ENCODE measurements around the gene SLC9A8. TPM values are rescaled to one million over a fixed set of nuclear protein-coding genes. Genes with fewer than 3 reads are reported as not detected.

SLC9A8 gene
- total RNA-seq, 1 donor from 2014 or later: 65.7 TPM

- Mint-ChIP-seq H3K27me3 (no peaks in the 10 kb centered on the region), H3K36me3 (ENCODE audit: low read depth) (peaks cover 74% of the 10 kb centered on the region), H3K4me3 (no peak overlapping the region), H3K4me1 (peaks cover 41% of the 10 kb centered on the region), H3K9me3 (no peaks in the 10 kb centered on the region), H3K27ac (peak overlapping the region; percentile 43)
- no peak for TF ChIP-seq CTCF (IDR thresholded peaks at IDR 0.05)
- intact Hi-C loops (cut with micrococcal nuclease): no loop called here
- ATAC-seq (ENCODE audit: low read depth): no peak
- CTCF ChIA-PET: interaction anchor here (1.2 to 3.1 kb wide), 4 partner anchors 12 to 216 kb away, joined by 3 to 20 read pairs (median 4); no protein-coding TSS in a partner anchor
- DNase-seq: no peak
- POLR2A ChIA-PET: interaction anchor here (0.6 to 1.2 kb wide), 2 partner anchors 25 to 111 kb away, joined by 3 to 9 read pairs; no protein-coding TSS in a partner anchor
Observed at GRCh38 chr20:49825521-49826033, 12.9 kb downstream of the SLC9A8 start.

GRCh38 chr20:49831022-49831769, 18.6 kb downstream of the SLC9A8 start:
- peaks cover 67% of the 10 kb centered on the region for H3K36me3 Mint-ChIP-seq (ENCODE audit: low read depth)
- ChIA-PET CTCF (interaction anchor here (3.0 kb wide), 1 partner anchor 15 kb away, joined by 10 read pairs; no protein-coding TSS in a partner anchor), POLR2A (interaction anchor here (0.7 kb wide), 1 partner anchor 975 kb away, joined by 3 read pairs; no protein-coding TSS in a partner anchor)
- DNase-seq (no peak), ATAC-seq (ENCODE audit: low read depth) (no peak)
- TF ChIP-seq CTCF (IDR thresholded peaks at IDR 0.05): no peak
- no peak overlapping the region for H3K27ac Mint-ChIP-seq
- H3K4me1 Mint-ChIP-seq: peaks cover 26% of the 10 kb centered on the region
- H3K9me3 Mint-ChIP-seq: no peaks in the 10 kb centered on the region
- intact Hi-C loops (cut with micrococcal nuclease): no loop called here
- no peaks in the 10 kb centered on the region for H3K27me3 Mint-ChIP-seq
- H3K4me3 Mint-ChIP-seq: no peak overlapping the region

GRCh38 chr20:49831770-49832631, 19.4 kb downstream of the SLC9A8 start:
- H3K36me3 Mint-ChIP-seq (ENCODE audit: low read depth): peaks cover 69% of the 10 kb centered on the region
- H3K9me3 Mint-ChIP-seq: no peaks in the 10 kb centered on the region
- no peaks in the 10 kb centered on the region for H3K27me3 Mint-ChIP-seq
- no peak overlapping the region for H3K4me3 Mint-ChIP-seq
- H3K27ac Mint-ChIP-seq: peak overlapping the region; percentile 63
- ChIA-PET CTCF (interaction anchor here (0.7 to 3.0 kb wide), 2 partner anchors 14 to 52 kb away, joined by 3 to 10 read pairs; no protein-coding TSS in a partner anchor), POLR2A (interaction anchor here (0.7 to 2.1 kb wide), 2 partner anchors 163 to 974 kb away, joined by 3 to 6 read pairs; no protein-coding TSS in a partner anchor)
- ATAC-seq (ENCODE audit: low read depth) (no peak), DNase-seq (no peak)
- intact Hi-C loops (cut with micrococcal nuclease): no loop called here
- no peak for TF ChIP-seq CTCF (IDR thresholded peaks at IDR 0.05)
- peaks cover 25% of the 10 kb centered on the region for H3K4me1 Mint-ChIP-seq

- Mint-ChIP-seq H3K36me3 (ENCODE audit: low read depth) (peaks cover 67% of the 10 kb centered on the region), H3K4me3 (no peak overlapping the region), H3K4me1 (peaks cover 25% of the 10 kb centered on the region), H3K9me3 (no peaks in the 10 kb centered on the region), H3K27me3 (no peaks in the 10 kb centered on the region), H3K27ac (peak overlapping the region; percentile 63)
- intact Hi-C loops (cut with micrococcal nuclease): no loop called here
- ChIA-PET POLR2A (interaction anchor here (1.0 to 2.1 kb wide), 6 partner anchors 9 to 163 kb away, joined by 3 to 6 read pairs (median 4); partner anchors contain the start of gene SLC9A8), CTCF (interaction anchor here (0.7 to 3.0 kb wide), 3 partner anchors 14 to 224 kb away, joined by 3 to 10 read pairs (median 3); no protein-coding TSS in a partner anchor)
- DNase-seq: no peak
- no peak for TF ChIP-seq CTCF (IDR thresholded peaks at IDR 0.05)
- ATAC-seq (ENCODE audit: low read depth): no peak
Observed at GRCh38 chr20:49832632-49833327, 20.2 kb downstream of the SLC9A8 start.

Data from activated B cell treated with CpG ODN at 0.5 μM for 24 hours (primary cell).